ENCODE data around the gene ANKMY1. TPM values are rescaled to one million over a fixed set of nuclear protein-coding genes. Genes with fewer than 3 reads are reported as not detected.

The ANKMY1 gene
- total and polyA plus RNA-seq, 8 donors = 6.9 to 20.1 (median 10.7) TPM

DNA sequence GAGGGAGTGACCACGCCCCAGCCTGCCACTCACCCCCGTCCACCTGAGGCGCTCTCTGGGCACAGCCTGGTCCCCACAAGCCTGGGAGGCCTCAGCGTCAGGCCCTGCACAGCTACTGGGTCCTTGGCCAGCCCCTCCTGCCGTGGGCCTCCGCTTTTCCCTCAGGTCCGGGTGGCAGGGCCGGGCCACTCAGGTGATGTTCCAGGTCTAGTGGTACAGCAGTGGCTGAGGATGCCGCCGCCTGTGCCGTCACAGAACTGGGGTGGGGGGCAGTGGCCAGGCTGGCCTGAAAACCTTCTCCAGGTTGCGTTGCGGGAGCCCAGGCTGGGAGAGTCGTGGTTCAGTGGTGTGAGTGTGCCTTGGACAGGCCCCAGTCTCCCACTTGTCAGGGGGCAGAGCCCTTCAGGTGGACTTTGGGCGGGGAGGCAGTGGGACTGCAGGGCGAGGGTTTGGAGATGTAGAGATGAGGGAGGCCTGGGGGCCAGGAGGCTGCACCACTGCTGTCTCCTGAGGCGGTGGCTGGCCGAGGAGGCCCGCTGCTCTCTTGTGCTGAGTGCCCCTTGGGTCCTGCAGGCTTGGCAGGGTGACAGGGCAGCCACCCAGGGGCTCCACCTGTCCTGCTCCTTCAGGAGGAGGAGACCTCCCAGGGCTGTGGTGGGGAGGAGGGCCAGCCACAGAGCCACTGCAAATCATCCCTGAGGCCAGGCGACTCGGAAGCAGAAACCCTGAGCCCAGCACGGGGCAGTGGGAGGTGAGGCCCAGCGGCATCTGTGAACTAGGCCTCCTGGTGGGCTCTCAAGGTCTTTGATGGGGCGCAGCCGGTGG lies 114.7 kb downstream of the ANKMY1 start:
- DNase-seq (peak in 1 of 6 donors; percentile 80), ATAC-seq (no peak), FAIRE-seq (no peak)
- Histone ChIP-seq H3K4me3 (no peak overlapping the region), H3K9me3 (no peaks in the 10 kb centered on the region), H3K27me3 (no peaks in the 10 kb centered on the region), H3K4me1 (peaks cover 0 to 6% (median under 1%) of the 10 kb centered on the region in 3 donors), H3K27ac (no peak overlapping the region), H3K36me3 (no peaks in the 10 kb centered on the region)
- intact Hi-C loops (cut with DNase I) = loop anchor here in 1 of 3 donors (10.0 kb wide), 1 partner anchor 218 kb away; no protein-coding TSS in a partner anchor
- WGBS, 2 donors = 88 to 89% methylated on average over 18 to 25 of the region's 25 CpGs
- TF ChIP-seq, protein P1, sequence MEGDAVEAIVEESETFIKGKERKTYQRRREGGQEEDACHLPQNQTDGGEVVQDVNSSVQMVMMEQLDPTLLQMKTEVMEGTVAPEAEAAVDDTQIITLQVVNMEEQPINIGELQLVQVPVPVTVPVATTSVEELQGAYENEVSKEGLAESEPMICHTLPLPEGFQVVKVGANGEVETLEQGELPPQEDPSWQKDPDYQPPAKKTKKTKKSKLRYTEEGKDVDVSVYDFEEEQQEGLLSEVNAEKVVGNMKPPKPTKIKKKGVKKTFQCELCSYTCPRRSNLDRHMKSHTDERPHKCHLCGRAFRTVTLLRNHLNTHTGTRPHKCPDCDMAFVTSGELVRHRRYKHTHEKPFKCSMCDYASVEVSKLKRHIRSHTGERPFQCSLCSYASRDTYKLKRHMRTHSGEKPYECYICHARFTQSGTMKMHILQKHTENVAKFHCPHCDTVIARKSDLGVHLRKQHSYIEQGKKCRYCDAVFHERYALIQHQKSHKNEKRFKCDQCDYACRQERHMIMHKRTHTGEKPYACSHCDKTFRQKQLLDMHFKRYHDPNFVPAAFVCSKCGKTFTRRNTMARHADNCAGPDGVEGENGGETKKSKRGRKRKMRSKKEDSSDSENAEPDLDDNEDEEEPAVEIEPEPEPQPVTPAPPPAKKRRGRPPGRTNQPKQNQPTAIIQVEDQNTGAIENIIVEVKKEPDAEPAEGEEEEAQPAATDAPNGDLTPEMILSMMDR (IDR thresholded peaks at IDR 0.05) = no peak

- WGBS, 2 donors = 86 to 93% methylated on average over 16 to 17 of the region's 17 CpGs
- Histone ChIP-seq H3K4me3 (no peak overlapping the region), H3K36me3 (no peaks in the 10 kb centered on the region), H3K27me3 (no peaks in the 10 kb centered on the region), H3K9me3 (no peaks in the 10 kb centered on the region), H3K4me1 (peaks cover 0 to 10% (median 5%) of the 10 kb centered on the region in 3 donors), H3K27ac (no peak overlapping the region)
- TF ChIP-seq, protein P1 (IDR thresholded peaks at IDR 0.05) = no peak
- intact Hi-C loops (cut with DNase I) = loop anchor here in 1 of 3 donors (10.0 kb wide), 1 partner anchor 217 kb away; no protein-coding TSS in a partner anchor
- FAIRE-seq (no peak), ATAC-seq (no peak), DNase-seq (peak in 2 of 6 donors; percentile 30 to 78)
Observed at GRCh38 chr2:240441993-240442411, 115.8 kb downstream of the ANKMY1 start.

GRCh38 chr2:240441326-240441992 lies 116.3 kb downstream of the ANKMY1 start:
- Histone ChIP-seq H3K27ac (no peak overlapping the region), H3K4me1 (peaks cover 0 to 10% (median 10%) of the 10 kb centered on the region in 3 donors), H3K4me3 (no peak overlapping the region), H3K9me3 (no peaks in the 10 kb centered on the region), H3K27me3 (no peaks in the 10 kb centered on the region), H3K36me3 (no peaks in the 10 kb centered on the region)
- intact Hi-C loops (cut with DNase I) = loop anchor here in 1 of 3 donors (10.0 kb wide), 1 partner anchor 217 kb away; no protein-coding TSS in a partner anchor
- DNase-seq = peak in 2 of 6 donors; percentile 27 to 79
- no peak for ATAC-seq
- 90% methylated on average over 27 of the region's 27 CpGs for WGBS, 2 donors
- TF ChIP-seq, protein P1 (IDR thresholded peaks at IDR 0.05) = no peak
- FAIRE-seq = no peak

DNA sequence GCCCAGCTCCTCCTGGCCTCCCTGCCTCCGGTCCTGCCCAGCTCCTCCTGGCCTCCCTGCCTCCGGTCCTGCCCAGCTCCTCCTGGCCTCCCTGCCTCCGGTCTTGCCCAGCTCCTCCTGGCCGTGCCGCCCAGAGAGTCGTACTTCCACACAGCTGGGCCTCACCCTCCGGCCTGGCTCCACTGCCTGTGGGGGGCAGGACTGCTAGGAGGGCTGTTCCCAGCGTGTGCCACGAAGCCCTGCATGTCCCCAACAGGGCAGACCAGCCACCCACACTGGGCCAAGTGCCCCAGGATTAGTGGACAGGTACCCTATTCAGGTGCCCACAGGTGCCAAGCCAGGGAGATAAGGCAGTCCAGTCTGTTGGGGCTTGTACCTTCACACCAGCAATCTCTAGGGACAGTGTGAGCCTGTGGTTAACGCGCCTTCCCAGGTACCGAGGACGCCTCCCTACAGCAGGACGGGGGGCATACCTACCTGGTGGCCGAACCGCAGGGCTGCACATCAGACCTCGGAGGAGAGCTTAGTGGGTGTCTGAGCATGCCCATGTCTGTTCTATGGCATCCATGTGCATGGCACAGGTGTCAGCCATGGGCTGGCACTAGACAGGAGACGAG lies 117.0 kb downstream of the ANKMY1 start:
- H3K9me3 ChIP-seq = no peaks in the 10 kb centered on the region
- no peak overlapping the region for H3K4me3 ChIP-seq
- TF ChIP-seq, protein P1 (IDR thresholded peaks at IDR 0.05) = no peak
- H3K27ac ChIP-seq = no peak overlapping the region
- no peak for ATAC-seq
- intact Hi-C loops (cut with DNase I) = loop anchor here in 1 of 3 donors (10.0 kb wide), 1 partner anchor 216 kb away; no protein-coding TSS in a partner anchor
- no peaks in the 10 kb centered on the region for H3K27me3 ChIP-seq
- no peaks in the 10 kb centered on the region for H3K36me3 ChIP-seq
- 89 to 90% methylated on average over 17 to 18 of the region's 18 CpGs for WGBS, 2 donors
- H3K4me1 ChIP-seq = peaks cover 0 to 11% (median 10%) of the 10 kb centered on the region in 3 donors
- peak in 3 of 6 donors; percentile 32 to 74 (median 48) for DNase-seq
- no peak for FAIRE-seq

All from pancreas (tissue), 10 donors.